Heart left ventricle (tissue), 13 donors: ENCODE results near the gene PIP5KL1.
A peak's percentile ranks its signal among the peaks of the same experiment; 100 is the strongest.

Experiments used
- CTCF ChIP-seq, 12 donors: fragments of 200-600 bp; sonication (generic) in 4 of 12; IDR thresholded peaks; one replicate each; pipeline versions ENCODE4 v1.5.0 to v1.8.0; 2018 to 2022; ENCODE audit warnings: antibody characterized with exemption in 12 of 12, mild to moderate bottlenecking in 5 of 12
- POLR2A ChIP-seq, 2 donors: fragments of 450-650 bp; IDR thresholded peaks; one replicate each; pipeline ENCODE4 v1.6.1; 2017; ENCODE audit warnings: antibody characterized with exemption in 2 of 2, mild to moderate bottlenecking in 2 of 2, moderate library complexity in 2 of 2
- donor health status: ischemic (EF 13 %, LVEDD 7.1; RV severe dilation, severe dysfunction).
- donor health status: DM: no; HTN: yes; CAD: no.
- donor health status: DM: no; HTN: no; CAD: no.
- donor health status: ischemic (EF 25% LVEDD 6.9; RV normal size, moderate dysfunction).
- donor health status: ischemic (EF 25% LVEDD 5.7; RV mildly dilated, moderate dysfunction).
- donor health status: ischemic (EF 35%, LVEDD 5.7; RV mildly dilated, moderate dysfunction).
- donor health status: nonischemic (EF 11% LVEDD 7.7; RV severe dilation, severe dysfunction).
- donor health status: DM: yes; HTN: yes; CAD: no.
- donor health status: PGD.
- donor health status: ischemic (EF 29% LVEDD 5.4; RV normal size, mild dysfunction).
- donor health status: nonischemic (EF 23%, LVEDD 6.1; RV moderate dilation, normal function).

- TF ChIP-seq CTCF (IDR thresholded peaks at IDR 0.05): no peak
- TF ChIP-seq POLR2A (IDR thresholded peaks at IDR 0.05): peak in 1 of 2 donors; percentile 46
Observed at GRCh38 chr9:127903557-127904475, 26.8 kb downstream of the PIP5KL1 start.
